Epithelial cell of proximal tubule (primary cell): Measurements from ENCODE around the gene COL23A1. TPM values are rescaled to one million over a fixed set of nuclear protein-coding genes. Genes with fewer than 3 reads are reported as not detected.

Experiments
- DNase-seq: peaks from one replicate; pipeline ENCODE4 v3.0.0-alpha.2; 2011; ENCODE audit warnings: low read depth
- H3K4me3 ChIP-seq: 2 replicates; pipeline ENCODE4 v1.5.1; 2011; ENCODE audit warnings: low read depth, mild to moderate bottlenecking, low read length
- CTCF ChIP-seq: conservative IDR thresholded peaks from 2 replicates; pipeline ENCODE4 v1.5.1; 2012; ENCODE audit warnings: low read depth, mild to moderate bottlenecking, low read length
- total RNA-seq: library from RNA; depleted of rRNA; stranded (reverse); fragments of >200 nt; gene quantifications from 2 replicates; pipeline ENCODE4 v1.2.3, GENCODE V29; 2015

COL23A1 gene
- total RNA-seq, 1 donor from 2014 or later = not detected

- no peak for DNase-seq
- H3K4me3 ChIP-seq = no peak overlapping the region
- no peak for TF ChIP-seq CTCF
Measured at GRCh38 chr5:178476972-178477754, 113.0 kb downstream of the COL23A1 start.

- no peak for TF ChIP-seq CTCF
Measured at GRCh38 chr5:178476531-178476930, 113.7 kb downstream of the COL23A1 start.

GRCh38 chr5:178475422-178475821, 114.8 kb downstream of the COL23A1 start:
- no peak for DNase-seq
- no peak for TF ChIP-seq CTCF

More at GRCh38 chr5:178476531-178476930, 113.7 kb downstream of the COL23A1 start:
- DNase-seq = no peak
- no peak overlapping the region for H3K4me3 ChIP-seq

GRCh38 chr5:178474562-178475184, 115.5 kb downstream of the COL23A1 start:
- H3K4me3 ChIP-seq = no peak overlapping the region
- no peak for TF ChIP-seq CTCF
- DNase-seq = no peak

More at GRCh38 chr5:178475422-178475821, 114.8 kb downstream of the COL23A1 start:
- no peak overlapping the region for H3K4me3 ChIP-seq

GRCh38 chr5:178473854-178474253, 116.3 kb downstream of the COL23A1 start:
- H3K4me3 ChIP-seq = no peak overlapping the region
- DNase-seq = no peak
- no peak for TF ChIP-seq CTCF

GRCh38 chr5:178472138-178472537, 118.1 kb downstream of the COL23A1 start:
- no peak for TF ChIP-seq CTCF
- H3K4me3 ChIP-seq = no peak overlapping the region
- no peak for DNase-seq
